B cell (primary cell): ENCODE data around the gene ERMAP. TPM values are rescaled to one million over a fixed set of nuclear protein-coding genes. Genes with fewer than 3 reads are reported as not detected.

ENCODE experiments used
- ATAC-seq: fragments of 200-7000 bp; cut with Tn5 transposase; one replicate; pipeline ENCODE4 v1.10.0; 2021; ENCODE audit warnings: low read depth, mild to moderate bottlenecking, moderate number of reproducible peaks, moderate library complexity
- CTCF ChIA-PET: fragments of 350-600 bp; sonication (Branson Sonifier 250); formaldehyde crosslinking; loops from one replicate; lab custom pipeline; 2021; ENCODE audit warnings: antibody characterized with exemption, inconsistent platforms; lab: Charles Lee
- POLR2A ChIA-PET: fragments of 350-600 bp; sonication (Branson Sonifier 250); formaldehyde crosslinking; loops from one replicate; lab custom pipeline; 2021; ENCODE audit warnings: antibody characterized with exemption; lab: Charles Lee
- DNase-seq: peaks from one replicate; pipeline ENCODE4 v3.0.0; 2013
- H2AFZ ChIP-seq: 2 replicates; pipeline ENCODE4 v1.6.1; 2012; ENCODE audit warnings: mild to moderate bottlenecking, low read depth, low read length; ENCODE audit not compliant: insufficient read depth, poor library complexity, severe bottlenecking
- H3K27ac ChIP-seq, 2 donors: 1 replicate in 1 of 2; 2 replicates in 1 of 2; pipeline ENCODE4 v1.5.1; 2012 to 2013; ENCODE audit warnings: low read length in 2 of 2, mild to moderate bottlenecking in 2 of 2, moderate library complexity in 1 of 2
- H3K27me3 ChIP-seq, 4 experiments: fragments of 200-600 bp in 1 of 4; sonication (generic) in 1 of 4; replicated peaks in 1 of 4; 1 replicate in 2 of 4; 2 replicates in 2 of 4; pipeline versions ENCODE4 v1.6.1 to v1.7.0; 2013 to 2016; ENCODE audit warnings: low read length in 3 of 4, mild to moderate bottlenecking in 2 of 4, mixed read lengths in 1 of 4, moderate library complexity in 1 of 4; ENCODE audit not compliant: insufficient read depth in 4 of 4, control insufficient read depth in 3 of 4; ENCODE audit errors: control extremely low read depth in 1 of 4
- H3K36me3 ChIP-seq, 2 experiments: replicated peaks in 1 of 2; 1 replicate in 1 of 2; 2 replicates in 1 of 2; pipeline versions ENCODE4 v1.6.1 to v1.7.1; 2013; ENCODE audit warnings: low read length in 1 of 2; ENCODE audit not compliant: insufficient read depth in 2 of 2, control insufficient read depth in 1 of 2; ENCODE audit errors: control extremely low read depth in 1 of 2, extremely low read depth in 1 of 2
- H3K4me1 ChIP-seq, 2 donors: fragments of 200-600 bp in 1 of 2; sonication (generic) in 1 of 2; 1 replicate in 1 of 2; 2 replicates in 1 of 2; pipeline versions ENCODE4 v1.5.1 to v1.6.1; 2013 to 2017; ENCODE audit warnings: low read length in 2 of 2; ENCODE audit not compliant: control insufficient read depth in 2 of 2, insufficient read depth in 2 of 2
- H3K4me2 ChIP-seq: replicated peaks from 2 replicates; pipeline ENCODE3; 2012; ENCODE audit warnings: mild to moderate bottlenecking, low read depth, low read length; ENCODE audit not compliant: poor library complexity, severe bottlenecking
- H3K4me3 ChIP-seq, 5 experiments: fragments of 200-600 bp in 1 of 5; sonication (generic) in 1 of 5; 1 replicate in 3 of 5; 2 replicates in 2 of 5; pipeline versions ENCODE4 v1.5.1 to v1.7.0; 2011 to 2016; ENCODE audit warnings: low read length in 4 of 5, mild to moderate bottlenecking in 4 of 5, low read depth in 2 of 5, control low read depth in 1 of 5, moderate library complexity in 1 of 5; ENCODE audit not compliant: insufficient read depth in 1 of 5; ENCODE audit errors: control extremely low read depth in 1 of 5, extremely low read depth in 1 of 5
- H3K79me2 ChIP-seq: fragments of 200-600 bp; sonication (generic); one replicate; pipeline ENCODE4 v1.6.0; 2016; ENCODE audit warnings: low read length; ENCODE audit not compliant: control insufficient read depth, insufficient read depth
- H3K9ac ChIP-seq: fragments of 200-600 bp; sonication (generic); 2 replicates; pipeline ENCODE4 v1.6.1; 2017; ENCODE audit warnings: mild to moderate bottlenecking, low read length, moderate library complexity
- H3K9me3 ChIP-seq, 3 donors: one replicate each; pipeline versions ENCODE4 v1.6.1 to v1.7.1; 2013; ENCODE audit warnings: low read length in 2 of 3; ENCODE audit not compliant: control insufficient read depth in 2 of 3, insufficient read depth in 1 of 3; ENCODE audit errors: control extremely low read depth in 1 of 3
- H4K20me1 ChIP-seq: 2 replicates; pipeline ENCODE4 v1.6.0; 2012; ENCODE audit warnings: mild to moderate bottlenecking, low read length; ENCODE audit not compliant: insufficient read depth, control insufficient read depth, poor library complexity, severe bottlenecking
- H3K27ac Mint-ChIP-seq: one replicate; pipeline ENCODE4 v1.8.0; 2021; ENCODE audit warnings: mixed read lengths
- H3K27me3 Mint-ChIP-seq: one replicate; pipeline ENCODE4 v1.8.0; 2021; ENCODE audit warnings: mixed read lengths
- H3K4me1 Mint-ChIP-seq: one replicate; pipeline ENCODE4 v1.8.0; 2021; ENCODE audit warnings: mixed read lengths
- H3K4me3 Mint-ChIP-seq: one replicate; pipeline ENCODE4 v1.8.0; 2021; ENCODE audit warnings: mixed read lengths
- H3K9me3 Mint-ChIP-seq: one replicate; pipeline ENCODE4 v1.8.0; 2022; ENCODE audit warnings: mixed read lengths; ENCODE audit not compliant: insufficient read depth
- CTCF ChIP-seq: fragments of 200-600 bp; IDR thresholded peaks from one replicate; pipeline ENCODE4 v1.8.0; 2022; ENCODE audit warnings: antibody characterized with exemption, mild to moderate bottlenecking
- EZH2 ChIP-seq: IDR thresholded peaks from 2 replicates; pipeline ENCODE4 v1.6.1; 2012; ENCODE audit warnings: borderline replicate concordance, low read depth, mild to moderate bottlenecking, moderate library complexity, low read length; ENCODE audit not compliant: insufficient read depth, poor library complexity, severe bottlenecking
- WGBS: methylation state at CpG from one replicate; pipeline ENCODE4 v1.1.5; 2013; ENCODE audit warnings: missing lambda C conversion rate; ENCODE audit not compliant: insufficient coverage; 5-methylcytosine and 5-hydroxymethylcytosine counted together
- intact Hi-C: fragments of 100-400 bp; cut with micrococcal nuclease; formaldehyde crosslinking; loops from one replicate; pipeline ENCODE4 v1.10.0; 2022
- polyA plus RNA-seq: library from polyadenylated mRNA; depleted of rRNA; stranded (reverse); fragments of >200 nt; gene quantifications from 2 replicates; pipeline ENCODE4 v1.2.3, GENCODE V29; 2012
- total RNA-seq, 2 donors: library from RNA; stranded (reverse); fragments of 120-200 nt in 1 of 2; gene quantifications; 1 replicate in 1 of 2; 2 replicates in 1 of 2; pipeline versions ENCODE4 v1.2.3 to v1.2.4, GENCODE V29; 2013 to 2022

ERMAP gene
- total and polyA plus RNA-seq, 2 donors (not counting 1 experiment from before 2014, with no cell fraction given), result 4.9 to 13.1 TPM

GRCh38 chr1:42851420-42851819 lies 34.5 kb downstream of the ERMAP start:
- H3K9ac ChIP-seq, result no peak overlapping the region
- H3K4me2 ChIP-seq, result no peak overlapping the region
- peaks cover 12% of the 10 kb centered on the region for H3K79me2 ChIP-seq
- no peaks in the 10 kb centered on the region for H3K27me3 ChIP-seq
- H3K4me3 Mint-ChIP-seq, result no peak overlapping the region
- no peaks in the 10 kb centered on the region for H3K9me3 Mint-ChIP-seq
- 74% methylated on average over 14 of the region's 15 CpGs for WGBS
- no peaks in the 10 kb centered on the region for H3K27me3 Mint-ChIP-seq
- TF ChIP-seq CTCF (no peak), EZH2 (no peak)
- H3K4me1 ChIP-seq, result peaks cover 22 to 39% of the 10 kb centered on the region in 2 donors
- H3K27ac Mint-ChIP-seq, result no peak overlapping the region
- ChIA-PET CTCF (interaction anchor here (1.2 kb wide), 1 partner anchor 61 kb away, joined by 3 read pairs; no protein-coding TSS in a partner anchor), POLR2A (interaction anchor here (0.6 kb wide), 1 partner anchor 108 kb away, joined by 3 read pairs; no protein-coding TSS in a partner anchor)
- peaks cover 64% of the 10 kb centered on the region for H3K4me1 Mint-ChIP-seq
- ATAC-seq (no peak), DNase-seq (peak; percentile 28)
- H3K27ac ChIP-seq, result peak overlapping the region in 1 of 2 donors; percentile 76
- H3K9me3 ChIP-seq, result peaks cover 0 to 10% (median 0%) of the 10 kb centered on the region in 3 donors
- no peak overlapping the region for H3K4me3 ChIP-seq
- intact Hi-C loops, result no loop called here
- H2AFZ ChIP-seq, result no peak overlapping the region
- H3K36me3 ChIP-seq, result peaks cover 0 to 5% of the 10 kb centered on the region in 2 experiments
- no peaks in the 10 kb centered on the region for H4K20me1 ChIP-seq

GRCh38 chr1:42851960-42852607 lies 35.2 kb downstream of the ERMAP start:
- peak; percentile 31 for ATAC-seq
- Mint-ChIP-seq H3K4me1 (peaks cover 59% of the 10 kb centered on the region), H3K4me3 (peak overlapping the region; percentile 17), H3K27me3 (no peaks in the 10 kb centered on the region), H3K27ac (peak overlapping the region; percentile 75), H3K9me3 (no peaks in the 10 kb centered on the region)
- 100% methylated on average over 1 of the region's 2 CpGs for WGBS
- Histone ChIP-seq H2AFZ (no peak overlapping the region), H3K4me3 (no peak overlapping the region), H3K36me3 (peaks cover 0 to 5% of the 10 kb centered on the region in 2 experiments), H4K20me1 (no peaks in the 10 kb centered on the region), H3K9ac (no peak overlapping the region), H3K9me3 (peaks cover 0 to 10% (median 0%) of the 10 kb centered on the region in 3 donors), H3K27me3 (no peaks in the 10 kb centered on the region), H3K27ac (peak overlapping the region; percentile 35 to 76), H3K79me2 (peaks cover 6% of the 10 kb centered on the region), H3K4me1 (peaks cover 20 to 35% of the 10 kb centered on the region in 2 donors), H3K4me2 (peak overlapping the region; percentile 13)
- intact Hi-C loops, result no loop called here
- CTCF ChIA-PET, result interaction anchor here (1.2 kb wide), 1 partner anchor 61 kb away, joined by 3 read pairs; no protein-coding TSS in a partner anchor
- POLR2A ChIA-PET, result no interaction called here
- peak; percentile 22 for DNase-seq
- TF ChIP-seq EZH2 (no peak), CTCF (no peak)
